GM19468 (cell line): ENCODE results near the gene PHF1.
"Not testable (repeated sequence)": the region's sequence is repeated elsewhere in the genome, so short reads cannot be mapped to it uniquely, and the experiment has no call there.

Source experiments
- ATAC-seq: cut with Tn5 transposase; IDR thresholded peaks from one replicate; pipeline ENCODE4 v1.9.1; 2021; ENCODE audit warnings: mild to moderate bottlenecking, moderate library complexity, moderate number of reproducible peaks; ENCODE audit not compliant: unreplicated experiment; ENCODE audit errors: extremely low read depth

PHF1 gene

GRCh38 chr6:33410711-33411631 is at the start of gene PHF1:
PHF1 (plus strand) TSS chr6:33411014; CDS start chr6:33412264, 1,250 bp downstream.
- ATAC-seq = no peak

DNA sequence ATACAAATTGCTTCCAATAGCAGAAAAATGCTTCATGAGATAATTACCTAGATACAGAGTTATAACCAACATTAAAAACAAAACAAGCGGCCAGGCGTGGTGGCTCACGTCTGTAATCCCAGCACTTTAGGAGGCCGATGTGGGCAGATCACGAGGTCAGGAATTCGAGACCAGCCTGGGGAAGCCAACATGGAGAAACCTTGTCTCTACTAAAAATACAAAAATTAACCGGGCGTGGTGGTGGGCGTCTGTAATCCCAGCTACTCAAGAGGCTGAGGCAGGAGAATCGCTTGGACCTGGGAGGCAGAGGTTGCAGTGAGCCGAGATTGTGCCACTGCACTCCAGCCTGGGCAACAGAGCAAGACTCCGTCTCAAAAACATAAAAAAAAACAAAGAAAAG is 47.3 kb upstream of the PHF1 start:
- ATAC-seq = not testable (repeated sequence)

GRCh38 chr6:33364475-33365205 is 46.2 kb upstream of the PHF1 start:
- not testable (repeated sequence) for ATAC-seq

DNA sequence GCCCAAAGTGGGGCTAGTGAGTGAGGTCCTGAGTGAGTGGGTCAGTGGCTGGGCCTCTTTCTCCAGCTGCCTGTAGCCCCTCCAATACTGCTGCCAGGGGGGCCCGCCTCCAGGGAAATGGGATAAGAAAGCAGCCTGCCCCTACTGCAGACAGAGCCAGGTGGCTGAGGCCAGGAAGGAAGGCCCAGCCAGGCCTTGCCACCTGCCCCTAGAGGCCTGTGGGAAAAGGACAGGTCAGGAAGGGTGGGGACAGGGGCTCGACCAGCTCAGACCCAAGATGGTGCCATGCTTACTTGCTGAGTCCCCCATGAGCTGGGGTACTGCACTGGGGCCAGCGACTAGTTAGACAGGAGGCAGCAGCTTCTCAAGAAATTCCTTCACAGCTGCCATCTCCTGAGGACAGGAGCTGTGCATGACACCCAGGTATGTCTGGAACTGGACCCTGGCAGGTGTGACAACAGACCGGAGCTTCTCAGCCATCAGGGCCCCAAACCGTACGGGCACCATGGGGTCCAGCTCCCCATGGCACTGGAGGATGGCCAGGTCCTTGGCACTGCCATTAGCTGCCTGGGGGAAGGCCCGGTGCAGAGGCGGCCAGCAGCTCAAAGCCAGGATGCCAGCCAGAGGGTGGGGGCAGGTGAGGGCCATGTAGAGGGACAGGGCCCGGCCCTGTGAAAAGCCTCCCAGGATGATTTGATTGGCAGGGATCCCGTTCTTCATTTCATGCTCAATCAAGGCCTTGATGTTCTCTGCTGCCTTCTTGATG is 45.4 kb upstream of the PHF1 start:
- not testable (repeated sequence) for ATAC-seq

GRCh38 chr6:33367009-33367714 is 43.7 kb upstream of the PHF1 start:
- no peak for ATAC-seq

DNA sequence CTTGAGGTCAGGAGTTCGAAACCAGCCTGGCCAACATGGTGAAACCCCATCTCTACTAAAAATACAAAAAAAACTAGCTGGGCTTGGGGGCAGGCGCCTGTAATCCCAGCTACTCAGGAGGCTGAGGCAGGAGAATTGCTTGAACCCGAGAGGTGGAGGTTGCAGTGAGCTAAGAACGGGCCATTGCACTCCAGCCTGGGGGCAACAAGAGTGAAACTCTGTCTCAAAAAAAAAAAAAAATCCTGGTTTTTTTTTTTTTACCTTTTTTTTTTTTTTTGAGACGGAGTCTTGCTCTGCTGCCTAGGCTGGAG is 43.1 kb upstream of the PHF1 start:
- not testable (repeated sequence) for ATAC-seq

DNA sequence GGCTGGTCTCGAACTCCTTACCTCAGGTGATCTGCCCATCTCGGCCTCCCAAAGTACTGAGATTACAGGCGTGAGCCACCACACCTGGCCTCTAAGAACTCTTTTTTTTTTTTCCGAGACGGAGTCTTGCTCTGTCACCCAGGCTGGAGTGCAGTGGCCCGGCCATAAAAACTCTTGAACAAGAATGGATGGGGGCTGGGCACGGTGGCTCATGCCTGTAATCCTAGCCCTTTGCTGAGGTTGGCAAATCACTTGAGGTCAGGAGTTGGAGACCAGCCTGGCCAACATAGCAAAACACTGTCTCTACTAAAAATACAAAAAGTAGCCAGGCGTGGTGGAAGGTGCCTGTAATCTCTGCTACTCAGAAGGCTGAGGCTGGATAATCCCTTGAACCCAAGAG is 38.9 kb upstream of the PHF1 start:
- ATAC-seq = not testable (repeated sequence)

- ATAC-seq = no peak
Measured at GRCh38 chr6:33372526-33373123, 38.2 kb upstream of the PHF1 start.

- no peak for ATAC-seq
Measured at GRCh38 chr6:33373960-33374910, 36.6 kb upstream of the PHF1 start.

- ATAC-seq = no peak
Measured at GRCh38 chr6:33375143-33375671, 35.6 kb upstream of the PHF1 start.

GRCh38 chr6:33377171-33377570 is 33.6 kb upstream of the PHF1 start:
- no peak for ATAC-seq

- ATAC-seq = not testable (repeated sequence)
Measured at GRCh38 chr6:33379184-33379583, 31.6 kb upstream of the PHF1 start.

GRCh38 chr6:33380272-33380981 is 30.4 kb upstream of the PHF1 start:
- ATAC-seq = no peak

DNA sequence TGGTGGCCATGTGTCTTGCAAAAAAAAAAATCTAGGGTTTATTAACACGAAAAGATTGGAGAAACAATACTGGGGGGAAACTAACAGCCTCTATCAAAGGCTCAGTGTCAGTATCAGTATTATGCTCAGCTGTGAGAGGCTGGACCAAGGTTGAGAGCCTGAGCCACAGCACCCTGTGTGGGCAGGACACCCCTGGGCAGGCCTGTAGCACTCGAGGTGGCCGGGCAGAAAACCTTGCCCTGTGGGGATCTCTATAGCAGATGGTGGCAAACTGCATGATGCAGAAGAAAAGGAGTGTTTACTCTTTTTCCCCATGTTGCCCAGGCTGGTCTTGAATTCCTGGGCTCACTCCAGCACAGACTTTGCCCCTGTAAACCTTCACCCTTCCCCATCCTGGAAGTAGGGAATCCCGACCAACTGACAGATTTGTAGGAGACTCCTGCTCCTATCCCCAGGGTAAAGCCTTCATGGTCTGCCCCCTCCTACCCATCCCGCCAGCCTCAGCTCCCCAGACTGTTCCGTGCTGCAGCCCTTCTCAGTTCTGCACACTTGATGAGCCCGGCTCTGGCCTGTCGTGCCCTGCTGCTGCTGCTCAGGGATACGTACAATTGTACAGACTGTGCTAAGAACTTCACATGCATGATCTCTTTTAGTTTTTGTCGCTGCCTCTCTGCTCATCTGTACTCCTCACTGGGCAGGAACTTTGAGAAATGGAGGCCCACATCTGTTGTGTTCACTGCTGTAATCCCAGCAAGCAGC is 27.2 kb upstream of the PHF1 start:
- no peak for ATAC-seq

DNA sequence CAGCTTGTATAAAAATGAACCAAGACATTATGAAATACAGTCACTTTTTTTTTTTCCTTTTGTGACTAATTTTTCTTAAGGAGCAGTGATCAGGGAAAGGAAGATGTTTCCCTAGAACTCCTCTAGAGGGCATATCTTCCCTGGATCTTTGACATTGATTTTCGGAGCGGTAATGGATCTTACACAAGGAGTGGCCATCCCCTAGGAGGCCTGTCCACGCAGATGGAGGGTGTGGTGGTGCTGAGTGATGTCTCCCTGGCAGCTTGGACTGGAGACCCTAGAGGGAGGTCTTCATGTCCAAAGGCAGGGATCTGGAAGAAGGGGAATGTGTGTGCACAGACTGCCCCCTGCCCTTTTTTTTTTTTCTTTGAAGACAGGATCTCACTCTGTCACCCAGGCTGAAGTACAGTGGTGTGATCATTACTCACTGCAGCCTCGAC is 26.2 kb upstream of the PHF1 start:
- ATAC-seq = no peak

DNA sequence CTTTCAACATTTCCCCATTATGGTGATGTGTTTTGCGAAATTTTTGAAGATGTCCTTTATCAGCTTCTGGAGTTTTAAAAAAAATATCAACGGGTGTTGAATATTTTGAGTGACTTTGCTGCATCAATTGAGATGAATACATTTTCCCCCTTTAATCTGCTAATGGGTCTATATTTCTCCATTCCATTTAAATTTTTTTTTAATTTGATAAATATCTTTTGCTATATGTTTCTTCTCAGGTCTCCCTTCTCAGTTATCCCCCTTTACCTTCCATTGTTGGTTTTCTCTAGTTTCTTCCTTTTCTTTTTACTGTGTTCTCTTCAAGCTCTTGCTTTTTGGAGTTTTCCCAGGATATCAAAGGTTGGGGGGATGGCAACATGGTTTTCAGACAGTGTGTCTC is 20.6 kb upstream of the PHF1 start:
- ATAC-seq = no peak

DNA sequence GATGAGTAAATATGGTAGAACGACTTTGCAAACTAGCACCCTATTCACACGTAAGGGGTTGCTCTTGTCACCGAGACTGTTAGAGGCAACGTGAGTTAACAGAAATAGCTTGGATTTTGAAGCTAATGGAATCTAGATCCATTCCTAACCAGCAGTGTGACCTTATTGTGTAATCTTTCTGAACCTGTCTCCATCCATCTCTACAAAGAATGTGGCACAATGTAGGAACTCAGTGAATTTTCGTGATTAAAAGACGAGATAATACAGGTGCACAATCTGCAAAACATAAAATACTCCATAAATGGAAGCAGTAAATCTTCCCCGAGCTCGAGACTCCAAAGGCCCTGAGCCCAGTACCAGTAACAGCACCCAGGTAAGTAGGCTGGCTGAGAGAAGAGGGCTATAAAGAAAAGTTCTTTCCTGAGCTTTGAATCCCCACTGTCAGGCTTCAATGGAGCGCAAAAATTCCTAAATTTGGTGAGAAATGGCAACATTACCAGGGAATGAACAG is 20.0 kb upstream of the PHF1 start:
- ATAC-seq = no peak
